Measurements from ENCODE around the gene PLA2G4D. TPM values are rescaled to one million over a fixed set of nuclear protein-coding genes. Genes with fewer than 3 reads are reported as not detected.

The PLA2G4D gene, protein sequence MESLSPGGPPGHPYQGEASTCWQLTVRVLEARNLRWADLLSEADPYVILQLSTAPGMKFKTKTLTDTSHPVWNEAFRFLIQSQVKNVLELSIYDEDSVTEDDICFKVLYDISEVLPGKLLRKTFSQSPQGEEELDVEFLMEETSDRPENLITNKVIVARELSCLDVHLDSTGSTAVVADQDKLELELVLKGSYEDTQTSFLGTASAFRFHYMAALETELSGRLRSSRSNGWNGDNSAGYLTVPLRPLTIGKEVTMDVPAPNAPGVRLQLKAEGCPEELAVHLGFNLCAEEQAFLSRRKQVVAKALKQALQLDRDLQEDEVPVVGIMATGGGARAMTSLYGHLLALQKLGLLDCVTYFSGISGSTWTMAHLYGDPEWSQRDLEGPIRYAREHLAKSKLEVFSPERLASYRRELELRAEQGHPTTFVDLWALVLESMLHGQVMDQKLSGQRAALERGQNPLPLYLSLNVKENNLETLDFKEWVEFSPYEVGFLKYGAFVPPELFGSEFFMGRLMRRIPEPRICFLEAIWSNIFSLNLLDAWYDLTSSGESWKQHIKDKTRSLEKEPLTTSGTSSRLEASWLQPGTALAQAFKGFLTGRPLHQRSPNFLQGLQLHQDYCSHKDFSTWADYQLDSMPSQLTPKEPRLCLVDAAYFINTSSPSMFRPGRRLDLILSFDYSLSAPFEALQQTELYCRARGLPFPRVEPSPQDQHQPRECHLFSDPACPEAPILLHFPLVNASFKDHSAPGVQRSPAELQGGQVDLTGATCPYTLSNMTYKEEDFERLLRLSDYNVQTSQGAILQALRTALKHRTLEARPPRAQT
- 10 to 100 TPM; 15.0 to 29.6 (median 24.4) TPM for total RNA-seq

DNA sequence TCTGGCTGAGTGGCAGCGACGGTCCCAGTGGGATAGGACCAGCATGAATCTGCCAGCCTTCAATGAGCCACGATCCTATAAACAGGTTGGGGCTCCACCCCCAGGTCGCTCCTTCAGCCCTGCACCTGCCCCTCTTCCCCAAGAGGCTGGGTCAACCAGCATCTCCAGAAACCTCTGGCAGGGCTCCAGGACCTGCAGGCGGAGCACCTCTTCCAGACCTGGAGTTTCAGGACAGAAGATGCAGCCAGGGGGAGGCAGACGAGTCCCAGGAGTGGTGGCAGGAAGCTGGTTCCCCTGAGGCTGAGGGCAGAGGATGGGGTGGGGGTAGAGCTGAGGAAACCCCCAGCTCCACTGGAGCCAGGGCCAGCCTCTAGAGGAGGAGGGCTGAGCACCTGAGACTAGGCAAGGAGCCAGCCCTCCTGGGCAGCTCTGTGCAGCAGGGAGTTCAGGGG, at the start of gene PLA2G4D:
PLA2G4D (minus strand) TSS at position 51 of the 452 bp plus-strand sequence. CDS start 103 bp downstream, outside the sequence.
- Histone ChIP-seq H3K4me1 (peaks cover 30% of the 10 kb centered on the region), H3K36me3 (no peaks in the 10 kb centered on the region), H3K27ac (peak within 1 kb of the TSS; percentile 38), H3K4me3 (no peak within 1 kb of the TSS), H3K9me3 (no peaks in the 10 kb centered on the region), H3K27me3 (no peaks in the 10 kb centered on the region)
- DNase-seq (ENCODE audit: low spot score in 2 of 2), result no peak
- TF ChIP-seq CTCF (IDR thresholded peaks at IDR 0.05), result no peak
- no peak for TF ChIP-seq POLR2AphosphoS5 (IDR thresholded peaks at IDR 0.05)
- no peak for TF ChIP-seq POLR2A (IDR thresholded peaks at IDR 0.05)
- no peak for TF ChIP-seq EP300 (IDR thresholded peaks at IDR 0.05)
- 60% methylated on average over 1 of the region's 6 CpGs for WGBS

DNA sequence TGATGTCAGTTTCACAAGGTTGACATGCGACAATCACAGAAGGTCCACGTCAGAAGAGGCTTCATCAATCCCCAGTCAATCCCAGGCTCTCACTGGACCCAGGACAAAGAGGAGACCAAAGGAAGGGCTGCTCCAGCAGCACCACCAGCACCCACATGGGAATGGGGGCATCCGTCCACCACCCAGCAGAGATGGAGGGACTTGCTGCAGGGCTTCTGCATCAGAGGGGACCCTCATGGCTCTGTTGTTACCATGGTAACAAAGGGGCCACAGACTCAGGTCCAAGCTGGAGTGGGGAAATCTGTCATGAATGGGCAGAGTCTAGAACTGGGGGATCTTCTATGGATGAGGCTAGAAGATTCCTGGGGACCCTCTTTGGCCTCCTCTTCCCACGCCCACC, 49.0 kb upstream of the PLA2G4D start:
- Histone ChIP-seq H3K4me1 (peaks cover 15% of the 10 kb centered on the region), H3K27ac (no peak overlapping the region), H3K4me3 (no peak overlapping the region), H3K27me3 (no peaks in the 10 kb centered on the region), H3K9me3 (no peaks in the 10 kb centered on the region), H3K36me3 (no peaks in the 10 kb centered on the region)
- peak in 1 of 2 donors; percentile 44 for DNase-seq (ENCODE audit: low spot score in 2 of 2)
- WGBS, result 89% methylated on average over 3 of the region's 4 CpGs
- TF ChIP-seq EP300 (IDR thresholded peaks at IDR 0.05) (no peak), POLR2AphosphoS5 (IDR thresholded peaks at IDR 0.05) (no peak), CTCF (IDR thresholded peaks at IDR 0.05) (no peak), POLR2A (IDR thresholded peaks at IDR 0.05) (no peak)

DNA sequence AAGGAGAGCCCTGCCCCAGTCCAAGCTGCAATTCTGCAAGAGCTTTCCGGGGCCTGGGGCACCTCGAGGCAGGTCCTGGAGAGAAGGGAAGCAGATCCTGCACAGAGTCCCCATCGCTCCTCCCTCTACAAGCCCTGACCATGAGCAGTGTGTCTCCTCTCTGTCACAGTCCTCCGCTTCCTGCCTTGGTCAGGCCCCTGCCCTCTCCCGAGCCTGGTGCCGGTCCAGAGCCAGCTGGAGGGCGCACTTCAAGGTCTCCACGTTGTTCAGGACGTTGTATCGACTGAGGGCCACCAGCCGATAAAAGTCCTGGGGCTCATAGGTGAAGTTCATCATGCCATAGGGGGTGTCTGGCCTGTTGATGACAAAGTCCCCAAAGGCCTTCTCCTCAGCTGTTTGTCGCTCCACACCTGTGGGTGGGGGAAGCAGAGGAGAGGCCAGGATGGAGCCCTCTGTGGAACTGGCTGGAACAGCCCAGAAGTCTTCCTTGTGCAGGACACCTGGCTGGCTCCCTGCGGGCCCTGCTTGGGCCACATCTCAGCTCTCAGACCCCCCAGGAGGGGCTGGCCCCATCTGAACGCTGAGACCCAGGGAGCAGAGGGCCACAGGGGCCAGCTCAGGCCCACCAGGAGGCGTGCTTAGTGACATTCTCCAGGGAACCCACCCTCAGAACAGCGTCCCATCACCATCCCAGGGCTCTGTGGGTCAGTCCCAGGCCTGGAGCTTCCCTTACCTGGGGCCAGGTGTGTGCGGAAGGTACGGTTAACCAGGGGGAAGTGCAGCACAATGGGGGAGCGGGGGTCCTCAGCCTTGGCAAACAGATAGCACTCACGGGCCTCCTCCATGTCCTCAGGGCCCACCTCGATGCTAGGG, 47.7 kb upstream of the PLA2G4D start:
- no peaks in the 10 kb centered on the region for H3K36me3 ChIP-seq
- H3K27ac ChIP-seq, result no peak overlapping the region
- peaks cover 12% of the 10 kb centered on the region for H3K4me1 ChIP-seq
- 81% methylated on average over 8 of the region's 21 CpGs for WGBS
- H3K27me3 ChIP-seq, result no peaks in the 10 kb centered on the region
- no peaks in the 10 kb centered on the region for H3K9me3 ChIP-seq
- TF ChIP-seq POLR2AphosphoS5 (IDR thresholded peaks at IDR 0.05), result no peak
- TF ChIP-seq POLR2A (IDR thresholded peaks at IDR 0.05), result no peak
- TF ChIP-seq EP300 (IDR thresholded peaks at IDR 0.05), result no peak
- no peak for TF ChIP-seq CTCF (IDR thresholded peaks at IDR 0.05)
- no peak overlapping the region for H3K4me3 ChIP-seq
- DNase-seq (ENCODE audit: low spot score in 2 of 2), result peak; percentile 53 to 56

- H3K4me1 ChIP-seq, result peaks cover 8% of the 10 kb centered on the region
- H3K27ac ChIP-seq, result no peak overlapping the region
- DNase-seq (ENCODE audit: low spot score in 2 of 2), result peak; percentile 21 to 43
- TF ChIP-seq CTCF (IDR thresholded peaks at IDR 0.05) (no peak), POLR2AphosphoS5 (IDR thresholded peaks at IDR 0.05) (no peak), EP300 (IDR thresholded peaks at IDR 0.05) (no peak), POLR2A (IDR thresholded peaks at IDR 0.05) (no peak)
- H3K36me3 ChIP-seq, result no peaks in the 10 kb centered on the region
- no peak overlapping the region for H3K4me3 ChIP-seq
- 83% methylated on average over 7 of the region's 7 CpGs for WGBS
- no peaks in the 10 kb centered on the region for H3K27me3 ChIP-seq
- H3K9me3 ChIP-seq, result no peaks in the 10 kb centered on the region
Observed at GRCh38 chr15:42141246-42141645, 46.9 kb upstream of the PLA2G4D start.

Data from suprapubic skin (tissue), 4 donors.